ENCODE measurements around the gene KPNA4.

The KPNA4 gene

GRCh38 chr3:160586679-160587078 lies 21.3 kb upstream of the KPNA4 start:
- no peak for DNase-seq (ENCODE audit: low read depth in 2 of 2)
- H3K4me3 ChIP-seq (replicated peaks in 1 of 2; ENCODE audit: low read depth in 2 of 2, low read length in 2 of 2) = no peak overlapping the region
- no peak for TF ChIP-seq CTCF (IDR thresholded peaks at IDR 0.05; ENCODE audit: low read depth, low read length)

DNA sequence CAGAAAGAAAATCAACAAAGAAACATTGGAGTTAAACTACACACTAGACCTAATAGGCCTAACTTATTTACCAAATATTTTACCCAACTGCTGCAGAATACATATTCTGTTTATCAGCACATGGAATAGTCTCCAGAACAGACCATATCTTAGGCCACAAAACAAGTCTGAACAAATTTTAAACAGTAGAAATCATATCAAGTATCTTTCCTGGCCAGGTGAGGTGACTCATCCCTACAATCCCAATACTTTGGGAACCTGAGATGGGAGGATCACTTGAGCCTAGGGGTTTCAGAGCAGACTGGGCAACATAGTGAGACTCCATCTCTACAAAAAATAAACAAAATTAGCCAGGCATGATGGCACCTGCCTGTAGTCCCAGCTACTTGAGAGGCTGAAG lies 18.1 kb upstream of the KPNA4 start:
- TF ChIP-seq CTCF (IDR thresholded peaks at IDR 0.05; ENCODE audit: low read depth, low read length) = no peak
- no peak overlapping the region for H3K4me3 ChIP-seq (replicated peaks in 1 of 2; ENCODE audit: low read depth in 2 of 2, low read length in 2 of 2)
- DNase-seq (ENCODE audit: low read depth in 2 of 2) = no peak

DNA sequence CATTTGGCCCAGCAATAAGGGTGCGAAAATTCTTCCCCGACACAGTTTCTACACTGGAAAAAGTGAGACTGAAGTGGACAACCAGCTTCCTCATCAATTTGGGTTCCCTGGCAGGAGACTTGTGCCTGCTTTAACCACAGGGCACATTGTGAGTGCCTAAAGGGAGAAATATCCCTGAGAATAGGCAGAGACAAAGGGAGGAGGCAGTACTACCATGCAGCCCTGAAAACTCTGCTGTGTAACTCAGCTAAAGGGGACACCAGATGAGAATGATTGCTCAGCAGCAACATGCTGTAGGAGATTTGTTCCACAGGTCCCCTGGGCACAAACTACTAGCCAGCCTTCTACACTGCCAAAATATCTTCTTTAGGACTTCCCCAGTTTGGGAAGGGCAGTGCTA lies 15.6 kb upstream of the KPNA4 start:
- TF ChIP-seq CTCF (IDR thresholded peaks at IDR 0.05; ENCODE audit: low read depth, low read length) = no peak
- H3K4me3 ChIP-seq (replicated peaks in 1 of 2; ENCODE audit: low read depth in 2 of 2, low read length in 2 of 2) = no peak overlapping the region
- no peak for DNase-seq (ENCODE audit: low read depth in 2 of 2)

DNA sequence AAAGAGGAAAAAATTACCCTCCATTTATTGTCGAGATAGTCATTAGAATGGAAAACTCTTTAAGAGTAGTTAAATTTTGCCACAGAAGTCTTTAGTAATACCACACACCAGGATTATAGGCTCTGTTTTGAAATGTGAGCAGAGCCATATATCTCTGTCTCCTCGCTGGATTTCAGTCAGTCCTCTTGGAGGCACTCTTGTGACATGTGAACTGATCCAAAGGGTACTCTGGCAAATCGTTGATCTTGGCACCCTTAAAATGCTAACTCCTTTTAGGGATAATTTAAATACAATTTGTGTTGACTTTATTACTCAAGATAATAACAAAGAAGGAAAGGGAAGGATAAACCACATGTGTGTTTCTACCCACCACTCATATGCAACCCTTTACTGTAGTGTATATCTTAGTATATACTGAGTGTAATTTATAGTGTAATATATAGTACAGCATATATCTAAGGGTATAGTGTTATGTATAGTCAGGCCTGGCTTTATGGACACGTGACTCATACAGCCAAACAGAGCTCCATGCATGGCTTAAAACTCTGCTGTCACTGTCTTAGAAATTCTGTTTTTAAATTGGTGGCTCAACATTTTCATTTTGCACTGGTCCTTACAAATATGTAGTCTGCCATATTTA lies 12.3 kb upstream of the KPNA4 start:
- H3K4me3 ChIP-seq (replicated peaks in 1 of 2; ENCODE audit: low read depth in 2 of 2, low read length in 2 of 2) = no peak overlapping the region
- no peak for TF ChIP-seq CTCF (IDR thresholded peaks at IDR 0.05; ENCODE audit: low read depth, low read length)
- DNase-seq (ENCODE audit: low read depth in 2 of 2) = peak; percentile 28 to 58

GRCh38 chr3:160577093-160577492 lies 11.7 kb upstream of the KPNA4 start:
- H3K4me3 ChIP-seq (replicated peaks in 1 of 2; ENCODE audit: low read depth in 2 of 2, low read length in 2 of 2) = no peak overlapping the region
- no peak for TF ChIP-seq CTCF (IDR thresholded peaks at IDR 0.05; ENCODE audit: low read depth, low read length)
- DNase-seq (ENCODE audit: low read depth in 2 of 2) = no peak

DNA sequence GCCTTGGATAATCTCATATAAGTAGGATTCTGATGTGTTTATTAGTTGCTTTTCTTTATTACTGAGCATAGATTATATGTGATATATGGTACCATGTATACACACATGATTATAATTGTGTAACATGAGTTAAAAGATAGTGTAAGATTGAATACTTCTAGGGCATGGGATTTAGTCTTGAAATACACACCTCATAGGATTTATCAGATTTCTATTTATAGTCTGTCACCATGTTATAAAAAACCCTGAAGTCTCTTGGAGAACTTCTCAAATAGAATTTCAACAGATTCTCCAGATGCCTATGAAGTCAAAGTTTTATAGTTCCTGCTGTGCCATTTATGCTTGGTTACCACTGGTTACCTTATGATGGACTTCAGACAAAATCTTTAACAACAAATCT lies 11.2 kb upstream of the KPNA4 start:
- no peak for TF ChIP-seq CTCF (IDR thresholded peaks at IDR 0.05; ENCODE audit: low read depth, low read length)
- DNase-seq (ENCODE audit: low read depth in 2 of 2) = no peak
- H3K4me3 ChIP-seq (replicated peaks in 1 of 2; ENCODE audit: low read depth in 2 of 2, low read length in 2 of 2) = no peak overlapping the region

DNA sequence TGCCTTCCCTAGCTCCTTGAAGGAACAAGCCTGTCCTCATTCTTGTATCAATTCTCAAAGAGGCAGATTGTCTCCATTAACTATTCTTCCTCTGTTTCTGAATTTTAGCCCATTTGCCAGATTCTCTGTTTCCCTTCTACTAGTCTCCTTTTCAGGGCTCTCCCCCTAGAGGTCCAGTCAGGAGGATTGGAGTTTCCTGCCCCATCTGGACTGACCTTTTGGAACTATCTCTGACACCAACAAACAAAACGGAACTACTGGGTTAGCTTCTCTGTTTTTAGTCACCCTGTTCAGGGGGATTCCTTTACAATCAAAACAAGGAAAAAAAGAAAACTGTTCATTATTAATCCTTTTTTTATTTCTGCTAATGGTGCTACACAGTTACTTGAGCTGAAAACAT lies 10.2 kb upstream of the KPNA4 start:
- DNase-seq (ENCODE audit: low read depth in 2 of 2) = no peak
- TF ChIP-seq CTCF (IDR thresholded peaks at IDR 0.05; ENCODE audit: low read depth, low read length) = no peak

More for the DNA sequence above, 10.2 kb upstream of the KPNA4 start:
- no peak overlapping the region for H3K4me3 ChIP-seq (replicated peaks in 1 of 2; ENCODE audit: low read depth in 2 of 2, low read length in 2 of 2)
